Fibroblast of the conjunctiva (primary cell): ENCODE data around the gene EEF1AKMT3.

Experiments used
- DNase-seq: peaks from one replicate; pipeline ENCODE4 v3.0.0-alpha.2; 2010; ENCODE audit warnings: low read depth

EEF1AKMT3 gene

DNA sequence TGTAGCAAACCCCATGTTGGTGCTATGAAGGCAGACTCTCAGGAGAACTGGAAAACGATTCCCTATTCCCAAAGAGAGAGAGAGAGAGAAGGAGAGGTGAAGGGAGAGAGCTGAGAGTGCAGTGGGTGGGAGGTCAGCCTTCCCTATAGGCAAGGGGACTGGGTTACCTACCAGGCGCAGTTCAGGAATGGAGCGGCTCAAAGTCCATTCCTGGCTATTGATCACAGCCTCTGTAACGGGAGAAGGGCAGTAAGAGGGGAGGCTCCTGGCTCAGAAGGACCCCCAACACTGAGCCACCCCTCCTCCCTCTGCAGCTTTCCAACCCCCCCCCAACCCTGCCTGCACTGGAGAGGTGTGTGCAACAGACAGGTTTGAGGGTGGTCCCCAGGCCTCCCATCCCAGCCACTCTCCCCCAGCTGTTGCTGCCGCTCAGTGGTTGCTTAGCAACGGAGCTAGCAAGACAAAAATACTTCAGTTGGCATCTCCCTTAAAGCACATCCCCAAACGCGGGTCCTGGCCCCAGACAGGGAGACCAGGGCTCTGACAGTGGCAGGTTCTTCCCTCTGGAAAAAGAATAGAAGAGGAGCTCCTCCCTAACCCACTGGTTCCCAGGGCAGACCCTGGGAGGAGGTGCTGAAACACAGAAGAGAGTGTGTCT lies 37.1 kb upstream of the EEF1AKMT3 start:
- DNase-seq, result no peak

DNA sequence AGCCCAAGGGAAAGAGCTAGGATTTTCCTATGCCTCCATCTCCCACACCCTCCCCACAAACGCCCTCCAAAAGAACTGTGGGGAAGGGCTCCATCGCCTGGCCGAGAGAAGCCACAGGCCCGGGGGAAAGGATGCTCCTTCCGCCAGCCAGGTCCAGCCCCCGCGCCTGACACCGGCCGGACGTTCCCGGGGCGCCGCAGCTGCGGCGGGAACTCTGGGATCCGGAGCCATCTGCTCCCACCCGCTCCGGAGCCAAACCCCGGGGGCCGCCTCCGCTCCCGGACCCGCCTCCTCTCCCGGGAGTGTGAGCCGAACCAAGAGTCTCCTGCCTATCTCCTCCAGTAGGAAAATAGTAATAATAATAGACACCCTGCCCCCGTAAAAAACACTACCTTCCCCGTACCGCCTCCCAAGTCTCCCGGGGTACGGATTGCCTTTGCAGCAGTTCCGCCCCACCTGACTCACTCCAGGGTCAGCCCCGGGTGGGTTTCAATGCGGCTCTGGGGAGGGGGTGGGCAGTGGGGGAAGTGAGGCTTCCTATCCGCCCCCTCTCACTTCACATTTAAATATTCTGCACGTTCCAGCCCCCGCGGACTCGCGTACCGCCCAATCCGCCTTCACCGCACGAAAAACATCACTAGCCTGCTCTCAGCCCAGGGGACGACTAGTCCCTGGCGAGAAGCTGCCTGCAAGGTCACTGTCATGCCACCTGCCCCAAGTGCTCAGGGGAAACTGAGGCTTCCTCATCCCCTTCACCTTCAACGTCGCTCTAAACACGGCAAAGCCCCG lies 36.3 kb upstream of the EEF1AKMT3 start:
- no peak for DNase-seq

- DNase-seq, result no peak
Observed at GRCh38 chr12:57736741-57737466, 35.5 kb upstream of the EEF1AKMT3 start.

DNA sequence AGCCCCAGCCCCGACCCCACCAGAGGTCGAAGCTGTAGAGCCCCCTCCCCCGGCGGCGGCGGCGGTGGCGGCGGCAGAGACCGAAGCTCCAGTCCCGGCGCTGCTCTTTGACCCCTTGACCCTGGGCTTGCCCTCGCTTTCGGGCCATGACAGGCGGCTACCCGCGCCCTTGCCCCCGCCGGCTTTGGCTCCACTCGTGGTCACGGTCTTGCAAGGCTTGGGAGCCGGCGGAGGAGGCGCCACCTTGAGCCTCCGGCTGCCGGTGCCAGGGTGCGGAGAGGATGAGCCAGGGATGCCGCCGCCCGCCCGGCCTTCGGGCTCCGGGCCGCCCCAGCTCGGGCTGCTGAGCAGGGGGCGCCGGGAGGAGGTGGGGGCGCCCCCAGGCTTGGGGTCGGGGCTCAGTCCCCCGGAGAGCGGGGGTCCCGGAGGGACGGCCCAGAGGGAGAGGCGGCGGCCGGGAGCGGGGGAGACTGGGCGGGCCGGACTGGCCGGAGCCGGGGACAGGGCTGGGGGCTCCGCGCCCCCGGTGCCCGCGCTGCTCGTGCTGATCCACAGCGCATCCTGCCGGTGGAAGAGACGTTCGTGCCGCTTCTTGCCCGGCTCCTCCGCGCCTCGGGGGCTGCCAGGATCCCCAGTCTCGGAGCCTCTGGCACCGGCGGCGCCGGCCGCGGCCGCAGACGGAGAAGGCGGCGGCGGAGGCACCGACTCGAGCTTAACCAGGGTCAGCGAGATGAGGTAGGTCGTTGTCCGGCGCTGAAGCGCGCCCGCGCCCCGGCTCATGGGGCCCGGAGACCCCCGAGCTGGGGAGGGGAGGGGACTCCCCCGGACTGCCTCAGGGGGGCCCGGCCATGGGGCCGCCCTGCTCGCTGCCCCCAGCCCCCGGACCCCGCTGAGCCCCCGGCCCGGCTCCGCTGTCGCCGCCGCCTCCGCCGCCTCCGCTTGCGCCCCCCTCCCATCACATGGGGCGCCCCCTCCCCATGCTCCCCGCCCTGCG lies 34.6 kb upstream of the EEF1AKMT3 start:
- DNase-seq, result no peak

DNA sequence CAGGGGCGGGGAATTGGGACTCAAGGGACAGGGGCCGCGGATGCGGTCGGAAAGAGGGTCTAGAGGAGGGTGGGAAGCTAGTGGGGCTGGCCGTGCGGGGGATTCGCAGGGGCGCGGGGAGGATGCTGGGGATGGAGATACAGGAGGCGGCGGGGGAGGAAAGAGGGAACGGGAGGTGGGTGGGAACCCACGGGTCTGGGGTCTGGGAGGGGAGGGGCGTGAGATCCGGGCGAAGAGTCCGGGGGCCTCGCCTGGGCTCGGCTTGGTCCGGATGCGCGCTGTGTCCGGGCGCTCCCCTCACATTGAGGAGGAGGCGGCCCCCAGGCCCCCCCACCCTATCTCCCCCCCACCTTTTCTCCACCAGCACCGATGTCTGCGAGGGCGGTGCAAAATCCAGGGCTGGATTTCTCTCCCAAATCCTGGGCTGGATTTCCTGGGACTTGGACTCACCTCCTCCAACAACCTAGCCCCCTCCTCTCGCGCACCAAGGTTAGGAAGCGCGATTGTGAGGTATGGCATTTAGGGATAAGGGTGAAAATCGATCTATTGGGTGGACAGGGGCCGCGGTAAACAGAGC lies 33.7 kb upstream of the EEF1AKMT3 start, which contains the start of gene AGAP2:
TSS of gene AGAP2 (minus strand) at position 82 of the 577 bp plus-strand sequence. CDS start 496 bp downstream, outside the sequence.
- no peak for DNase-seq

DNA sequence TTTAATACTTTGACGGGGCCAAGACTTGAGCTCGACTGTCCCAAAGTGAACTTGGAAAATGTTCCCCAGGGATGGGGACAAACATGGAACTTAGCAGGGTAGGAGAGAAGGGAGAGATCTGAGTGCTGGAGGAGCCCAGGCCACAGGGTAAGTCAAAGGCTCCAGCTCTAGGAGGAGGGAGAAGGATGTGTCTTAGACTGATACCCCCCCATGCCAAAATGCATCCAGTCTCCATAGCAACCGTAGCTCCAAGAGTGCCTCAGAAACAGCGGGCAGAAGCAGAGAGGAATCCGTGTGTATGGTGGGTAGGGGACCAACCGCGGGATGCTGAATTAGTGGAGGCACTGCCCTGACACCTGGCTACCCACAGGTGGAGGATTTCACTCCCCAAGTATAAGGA lies 33.0 kb upstream of the EEF1AKMT3 start:
- DNase-seq, result no peak

DNA sequence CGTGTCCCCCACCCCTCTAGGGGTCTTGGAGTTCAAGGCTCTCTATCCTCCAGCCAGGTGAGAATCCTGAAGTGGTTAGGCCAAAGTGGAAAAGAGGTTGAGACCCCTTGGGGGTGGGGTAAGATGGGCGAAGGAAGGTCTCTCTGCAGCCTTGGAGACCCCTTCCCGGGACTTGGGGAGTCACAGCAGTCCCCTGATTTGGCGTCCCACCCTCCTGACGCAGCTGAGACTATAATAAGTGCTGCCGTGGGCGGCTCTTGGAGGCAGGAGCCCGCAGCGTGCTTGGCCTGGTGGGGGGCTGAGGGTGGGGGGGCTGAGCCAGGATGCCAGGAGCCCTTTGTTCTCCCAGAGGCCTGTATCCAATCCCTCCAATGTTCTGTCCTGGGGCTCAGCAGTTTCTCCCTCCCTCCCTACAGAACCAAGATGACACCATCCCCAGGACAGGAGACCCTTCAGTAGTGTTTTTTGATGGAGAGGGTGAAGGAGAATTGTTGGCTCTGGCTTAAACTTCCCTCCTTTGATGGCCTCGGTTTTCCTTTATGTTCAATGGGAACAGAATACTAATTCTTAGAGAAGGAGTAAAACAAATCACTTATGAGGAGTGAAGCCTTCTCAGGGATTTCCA lies 32.4 kb upstream of the EEF1AKMT3 start:
- DNase-seq, result no peak

DNA sequence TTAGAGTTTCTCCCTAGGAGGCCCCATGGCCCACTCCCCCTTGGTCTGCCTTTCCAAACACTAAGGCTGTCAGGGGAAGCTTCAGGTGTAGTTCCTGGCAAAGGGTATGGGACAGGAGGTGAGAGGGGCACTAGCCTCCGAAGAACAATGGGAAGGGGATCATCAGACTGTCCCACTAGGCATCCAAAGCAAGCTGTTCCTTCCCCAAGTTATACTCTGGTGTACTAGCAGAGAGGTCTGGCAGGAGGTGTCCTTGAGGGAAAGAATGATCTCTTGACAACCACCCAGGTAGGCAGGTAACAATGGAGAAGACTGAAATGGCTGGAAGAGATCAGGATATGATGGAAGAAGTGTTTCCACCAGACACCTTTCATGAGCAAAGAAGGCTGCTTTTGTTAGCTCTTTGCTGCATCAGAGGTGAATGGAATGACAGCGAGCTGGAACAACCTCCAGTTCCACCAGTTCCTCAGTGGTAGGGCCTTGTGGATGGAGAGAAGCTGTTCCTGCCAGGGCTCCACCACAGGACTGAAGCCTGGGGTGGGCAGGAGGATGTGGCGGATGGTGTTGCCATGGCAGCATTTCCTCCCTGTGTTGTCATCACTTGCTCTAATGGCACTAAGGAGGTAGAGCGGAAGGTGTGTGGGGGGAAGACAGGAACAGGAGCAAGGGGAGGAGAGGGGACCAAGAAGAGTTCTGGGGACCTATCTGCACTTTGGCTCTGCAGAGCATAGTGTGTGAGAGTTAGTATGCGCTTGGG lies 31.6 kb upstream of the EEF1AKMT3 start:
- DNase-seq, result no peak

DNA sequence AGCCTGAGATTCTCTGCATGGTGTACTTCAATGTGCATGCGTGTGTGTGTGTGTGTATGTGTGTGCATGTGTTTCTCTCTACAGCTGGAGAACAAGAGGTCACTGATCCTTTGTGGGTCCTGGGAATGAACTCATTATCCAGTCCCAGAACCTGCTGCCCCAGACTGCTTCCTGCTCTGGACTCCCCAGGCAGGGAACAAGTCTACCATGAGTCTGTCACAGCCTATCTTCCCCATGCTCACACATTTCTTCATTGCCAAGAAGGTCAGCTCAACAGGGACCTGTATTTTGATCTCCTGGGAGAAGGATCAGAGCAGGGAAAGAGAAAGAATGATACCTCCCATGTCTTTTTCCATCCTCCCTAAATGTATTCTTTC lies 31.0 kb upstream of the EEF1AKMT3 start:
- DNase-seq, result no peak

GRCh38 chr12:57741844-57742738 lies 30.3 kb upstream of the EEF1AKMT3 start:
- no peak for DNase-seq

DNA sequence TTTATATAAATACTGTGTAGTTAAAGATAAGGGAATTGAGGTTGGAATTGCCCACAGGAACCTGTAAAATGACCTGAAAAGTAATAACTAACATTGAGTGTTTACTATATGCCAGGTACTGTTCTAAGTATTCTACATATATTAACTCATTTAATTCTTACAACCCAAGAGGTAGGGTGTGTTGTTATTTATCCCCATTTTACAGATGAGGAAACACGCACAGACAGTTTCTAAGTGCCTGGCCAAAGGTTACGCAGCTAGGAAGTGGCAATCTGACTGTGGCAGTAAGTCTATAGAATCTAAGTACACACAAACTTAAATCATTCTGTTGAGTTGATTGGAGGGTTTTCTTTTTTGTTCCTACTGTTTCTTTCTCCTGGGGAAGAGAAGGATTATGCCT lies 28.6 kb upstream of the EEF1AKMT3 start:
- DNase-seq, result no peak

- DNase-seq, result peak; percentile 77
Observed at GRCh38 chr12:57744194-57744776, 28.1 kb upstream of the EEF1AKMT3 start.

DNA sequence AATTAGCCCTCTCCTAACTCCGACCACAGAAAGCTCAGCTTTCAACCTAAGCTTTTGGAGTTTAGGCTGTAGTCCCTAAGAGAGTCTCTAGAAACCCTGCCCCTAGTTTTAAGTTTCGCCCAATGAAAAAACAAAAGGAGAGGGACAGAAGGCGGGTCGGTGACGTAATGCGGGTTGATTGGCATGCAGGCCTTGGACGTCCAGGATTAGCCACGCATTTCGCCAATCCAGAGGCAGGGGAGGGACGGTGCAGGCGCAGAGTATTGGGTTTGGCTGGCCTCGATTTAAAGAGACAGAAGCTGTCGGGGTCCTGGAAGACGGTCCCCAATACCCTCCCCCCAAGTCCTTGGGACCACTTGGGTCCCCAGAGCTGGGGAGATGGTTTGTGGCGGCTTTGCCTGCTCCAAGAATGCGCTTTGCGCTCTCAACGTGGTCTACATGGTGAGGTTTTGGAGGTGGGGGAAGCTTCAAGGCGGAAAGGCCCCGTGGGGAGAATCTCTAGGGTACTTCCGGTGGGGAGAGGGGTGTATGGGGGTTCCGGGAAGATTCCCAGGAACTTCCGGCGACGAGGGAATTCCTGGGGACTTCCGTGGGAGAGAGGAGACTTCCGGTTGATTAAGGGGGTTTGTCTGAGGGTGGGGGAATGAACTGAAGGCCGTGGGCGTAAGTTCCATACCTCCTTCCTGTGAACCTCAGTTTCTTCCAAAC lies 27.5 kb upstream of the EEF1AKMT3 start, which contains the start of gene TSPAN31:
TSS of gene TSPAN31 (plus strand) at position 263 of the 708 bp plus-strand sequence. CDS start at position 379, 116 bp downstream.
- DNase-seq, result peak; percentile 98

- no peak for DNase-seq
Observed at GRCh38 chr12:57745485-57745881, 26.9 kb upstream of the EEF1AKMT3 start.

DNA sequence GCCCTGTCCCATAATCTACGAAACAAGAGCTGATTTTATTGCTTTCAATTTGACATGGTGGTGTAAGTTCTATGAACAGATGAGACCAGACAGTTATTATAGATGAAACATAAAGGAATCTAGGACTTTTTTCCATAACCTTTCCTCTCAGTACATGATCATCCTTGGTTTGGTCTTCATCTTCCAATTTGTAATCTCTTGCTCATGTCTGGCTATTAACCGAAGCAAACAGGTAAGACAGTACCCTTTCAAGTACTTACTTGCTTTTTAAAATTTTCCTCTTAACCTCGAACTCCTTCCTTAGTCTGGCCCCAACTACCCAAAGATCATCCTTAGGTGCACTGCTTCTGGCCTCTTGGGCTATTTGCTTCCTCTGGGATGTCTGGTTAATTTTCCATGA lies 26.4 kb upstream of the EEF1AKMT3 start:
- no peak for DNase-seq

GRCh38 chr12:57749061-57749460 lies 23.4 kb upstream of the EEF1AKMT3 start:
- DNase-seq, result no peak

GRCh38 chr12:57750561-57751431 lies 21.6 kb upstream of the EEF1AKMT3 start:
- DNase-seq, result no peak
